Spleen (tissue), 7 donors: ENCODE data around the gene MS4A4E.
"Not testable (repeated sequence)": the region's sequence is repeated elsewhere in the genome, so short reads cannot be mapped to it uniquely, and the experiment has no call there.

ENCODE experiments used
- POLR2A ChIP-seq, 3 donors: fragments of 450-650 bp; IDR thresholded peaks; one replicate each; pipeline ENCODE4 v1.5.1; 2017; ENCODE audit warnings: antibody characterized with exemption in 3 of 3, mild to moderate bottlenecking in 1 of 3
- TF ChIP-seq, protein P1 (sequence below), 11 experiments: fragments of 200-600 bp in 7 of 11; fragments of 450-650 bp in 4 of 11; sonication (generic) in 4 of 11; IDR thresholded peaks in 8 of 11; conservative IDR thresholded peaks in 3 of 11; 1 replicate in 7 of 11; 2 replicates in 4 of 11; pipeline versions ENCODE4 v1.4.0 to v1.8.0; 2016 to 2021; ENCODE audit warnings: antibody characterized with exemption in 11 of 11, inconsistent platforms in 4 of 11, mild to moderate bottlenecking in 1 of 11
- donor health status: DM: no; HTN: no; CAD: no; lungs with moderate emphysema.
- donor health status: DM: no; HTN: no; CAD: no.
- donor health status: DM: no; HTN: no; CAD: no.

DNA sequence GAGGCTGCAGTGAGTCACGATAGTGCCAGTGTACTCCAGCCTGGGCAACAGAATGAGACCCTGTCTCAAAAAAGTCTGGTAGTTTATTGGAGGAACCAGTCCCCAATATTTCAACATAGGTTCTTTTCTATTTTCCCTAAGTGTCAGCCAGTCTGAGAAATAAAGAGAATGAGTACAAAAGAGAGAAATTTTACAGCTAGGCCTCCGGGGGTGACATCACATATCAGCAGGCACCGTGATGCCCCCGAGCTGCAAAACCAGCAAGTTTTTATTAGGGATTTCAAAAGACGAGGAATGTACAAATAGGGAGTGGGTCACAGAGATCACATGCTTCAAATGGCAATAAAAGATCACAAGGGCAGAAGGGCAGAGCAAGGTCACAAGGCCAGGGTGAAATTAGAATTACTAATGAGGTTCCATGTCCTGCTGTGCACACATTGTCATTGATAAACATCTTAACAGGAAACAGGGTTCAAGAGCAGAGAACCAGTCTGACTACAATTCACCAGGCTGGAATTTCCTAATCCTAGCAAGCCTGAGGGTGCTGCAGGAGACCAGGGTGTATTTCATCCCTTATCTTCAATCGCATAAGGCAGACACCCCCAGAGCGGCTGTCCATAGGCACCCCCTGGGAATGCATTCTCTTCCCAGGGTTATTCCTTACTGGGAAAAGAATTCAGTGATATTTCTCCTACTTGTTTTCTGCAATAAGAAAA lies 42.6 kb upstream of the MS4A4E start:
- TF ChIP-seq POLR2A (IDR thresholded peaks at IDR 0.05), result not testable (repeated sequence)
- TF ChIP-seq, protein P1, sequence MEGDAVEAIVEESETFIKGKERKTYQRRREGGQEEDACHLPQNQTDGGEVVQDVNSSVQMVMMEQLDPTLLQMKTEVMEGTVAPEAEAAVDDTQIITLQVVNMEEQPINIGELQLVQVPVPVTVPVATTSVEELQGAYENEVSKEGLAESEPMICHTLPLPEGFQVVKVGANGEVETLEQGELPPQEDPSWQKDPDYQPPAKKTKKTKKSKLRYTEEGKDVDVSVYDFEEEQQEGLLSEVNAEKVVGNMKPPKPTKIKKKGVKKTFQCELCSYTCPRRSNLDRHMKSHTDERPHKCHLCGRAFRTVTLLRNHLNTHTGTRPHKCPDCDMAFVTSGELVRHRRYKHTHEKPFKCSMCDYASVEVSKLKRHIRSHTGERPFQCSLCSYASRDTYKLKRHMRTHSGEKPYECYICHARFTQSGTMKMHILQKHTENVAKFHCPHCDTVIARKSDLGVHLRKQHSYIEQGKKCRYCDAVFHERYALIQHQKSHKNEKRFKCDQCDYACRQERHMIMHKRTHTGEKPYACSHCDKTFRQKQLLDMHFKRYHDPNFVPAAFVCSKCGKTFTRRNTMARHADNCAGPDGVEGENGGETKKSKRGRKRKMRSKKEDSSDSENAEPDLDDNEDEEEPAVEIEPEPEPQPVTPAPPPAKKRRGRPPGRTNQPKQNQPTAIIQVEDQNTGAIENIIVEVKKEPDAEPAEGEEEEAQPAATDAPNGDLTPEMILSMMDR (IDR thresholded peaks at IDR 0.05 in 8 of 11, conservative IDR thresholded peaks at IDR 0.05 in 3 of 11), result not testable (repeated sequence)
